Pulmonary artery endothelial cell (primary cell): ENCODE measurements around the gene SLC22A4. TPM values are rescaled to one million over a fixed set of nuclear protein-coding genes. Genes with fewer than 3 reads are reported as not detected.

Experiments
- DNase-seq: peaks from one replicate; pipeline ENCODE4 v3.0.0-alpha.2; 2011; ENCODE audit warnings: low read depth, low spot score
- total RNA-seq: library from RNA; depleted of rRNA; stranded (reverse); fragments of >200 nt; gene quantifications from 2 replicates; pipeline ENCODE4 v1.2.3, GENCODE V29; 2014

Gene SLC22A4
- total RNA-seq, 1 donor from 2014 or later = 4.4 TPM

GRCh38 chr5:132372542-132372941, 78.3 kb downstream of the SLC22A4 start:
- no peak for DNase-seq

DNA sequence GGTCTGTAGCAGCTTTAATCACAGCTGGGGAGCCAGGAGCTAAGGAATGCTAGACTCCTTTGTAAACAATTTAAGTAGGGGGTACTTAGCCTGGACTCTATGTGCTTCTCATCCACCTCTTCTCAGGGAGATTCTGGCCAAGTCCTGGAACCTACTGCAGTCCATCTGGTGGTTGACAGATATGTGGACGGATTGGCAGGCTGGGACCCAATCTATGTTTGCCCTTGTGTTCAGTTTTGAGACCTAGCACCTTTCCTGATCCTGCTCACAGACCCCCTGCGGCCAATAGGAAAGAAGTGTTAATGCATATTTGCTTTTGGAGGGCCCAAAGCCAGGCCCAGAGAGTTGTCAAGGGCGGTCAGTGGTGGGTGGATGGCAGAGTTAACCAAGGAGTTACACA, 81.8 kb downstream of the SLC22A4 start:
- no peak for DNase-seq

GRCh38 chr5:132376694-132377641, 82.8 kb downstream of the SLC22A4 start:
- DNase-seq = no peak

DNA sequence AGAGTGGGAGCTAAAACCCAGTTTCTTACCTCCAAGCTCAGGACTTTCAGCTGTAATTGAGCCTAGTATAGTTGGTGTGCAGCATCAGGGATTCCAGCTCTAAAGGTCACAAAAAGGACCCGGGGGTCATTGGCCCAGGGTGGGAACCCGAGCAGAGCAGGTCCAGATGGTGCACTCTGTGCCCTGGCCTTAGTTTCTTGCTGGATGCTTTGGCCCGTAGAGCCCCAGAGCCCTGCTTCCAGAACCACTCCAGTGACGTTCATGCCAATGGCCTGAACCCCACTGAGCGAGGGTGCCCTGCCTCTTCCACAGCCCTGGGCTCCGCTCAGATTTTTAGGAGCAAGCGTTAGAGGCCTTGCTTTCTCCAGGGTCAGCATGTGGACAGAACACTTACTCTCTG, 83.5 kb downstream of the SLC22A4 start:
- no peak for DNase-seq

- DNase-seq = no peak
Observed at GRCh38 chr5:132378580-132378979, 84.4 kb downstream of the SLC22A4 start.

- no peak for DNase-seq
Observed at GRCh38 chr5:132380047-132380446, 85.9 kb downstream of the SLC22A4 start.

DNA sequence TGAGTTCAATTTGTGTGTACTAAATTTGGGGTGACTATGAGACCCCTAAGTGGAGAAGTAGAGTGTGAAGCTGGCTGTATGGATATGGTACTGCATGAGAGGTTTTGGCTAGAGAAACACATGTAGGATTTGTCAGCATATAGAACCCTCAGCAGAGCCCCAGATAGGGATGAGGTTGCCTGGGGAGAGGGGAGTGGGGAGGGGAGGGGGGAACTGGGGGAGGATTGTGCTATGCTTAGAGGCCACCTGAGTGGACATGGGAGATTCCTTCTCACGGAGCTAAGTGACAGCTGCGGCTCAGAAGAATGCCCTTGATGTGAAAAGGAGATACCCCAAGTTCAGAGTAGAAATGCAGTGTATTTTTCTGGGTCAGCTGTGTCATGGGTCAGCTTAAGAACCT, 86.5 kb downstream of the SLC22A4 start:
- DNase-seq = no peak

- no peak for DNase-seq
Observed at GRCh38 chr5:132381614-132382013, 87.4 kb downstream of the SLC22A4 start.

DNA sequence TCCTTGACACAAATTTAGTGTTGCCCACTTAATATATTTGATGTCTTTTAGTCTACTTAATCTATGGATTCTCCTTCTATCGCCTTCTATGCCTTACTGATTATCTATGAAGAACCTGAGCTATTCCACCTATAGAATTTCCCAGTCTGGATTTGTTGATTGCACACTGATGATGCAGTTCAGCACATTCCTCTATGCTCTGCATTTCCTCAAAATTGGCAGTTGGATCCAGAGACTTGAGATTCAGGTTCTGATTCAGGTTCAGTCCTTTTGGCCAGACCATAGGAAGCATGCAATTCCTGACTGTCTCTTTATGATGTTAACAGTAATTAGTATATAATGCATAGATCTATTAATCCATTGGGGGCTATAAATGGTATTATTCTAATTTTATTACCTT, 89.1 kb downstream of the SLC22A4 start:
- DNase-seq = no peak

GRCh38 chr5:132383984-132384383, 89.8 kb downstream of the SLC22A4 start:
- DNase-seq = no peak

DNA sequence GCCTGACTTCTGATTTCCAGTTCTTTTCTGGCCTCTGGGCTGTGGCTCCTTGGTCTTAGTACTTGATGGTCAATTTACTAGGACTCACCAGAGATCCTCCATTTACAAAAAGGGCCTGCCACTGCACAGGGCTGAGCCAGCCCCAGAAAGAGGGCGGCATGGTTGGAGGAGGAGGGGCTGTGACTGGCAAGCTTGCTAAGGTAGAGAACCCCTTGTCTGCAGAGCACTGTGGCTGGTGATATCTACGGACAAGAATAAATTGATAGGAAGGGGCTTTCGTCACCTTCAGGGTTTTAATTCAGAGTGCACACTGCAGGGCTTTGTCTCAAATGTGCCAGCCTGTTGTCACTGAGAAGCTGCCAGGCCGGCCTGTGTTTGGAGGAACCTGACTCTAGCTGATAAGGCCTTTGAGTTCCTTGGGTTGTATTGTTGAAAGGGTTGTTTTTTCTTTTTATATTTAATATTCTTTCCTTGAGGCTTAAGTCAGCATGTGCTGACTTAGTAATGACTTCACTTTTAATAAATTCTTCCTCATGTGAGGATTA, 90.4 kb downstream of the SLC22A4 start:
- no peak for DNase-seq

- DNase-seq = peak; percentile 33
Observed at GRCh38 chr5:132385326-132386105, 91.3 kb downstream of the SLC22A4 start.

DNA sequence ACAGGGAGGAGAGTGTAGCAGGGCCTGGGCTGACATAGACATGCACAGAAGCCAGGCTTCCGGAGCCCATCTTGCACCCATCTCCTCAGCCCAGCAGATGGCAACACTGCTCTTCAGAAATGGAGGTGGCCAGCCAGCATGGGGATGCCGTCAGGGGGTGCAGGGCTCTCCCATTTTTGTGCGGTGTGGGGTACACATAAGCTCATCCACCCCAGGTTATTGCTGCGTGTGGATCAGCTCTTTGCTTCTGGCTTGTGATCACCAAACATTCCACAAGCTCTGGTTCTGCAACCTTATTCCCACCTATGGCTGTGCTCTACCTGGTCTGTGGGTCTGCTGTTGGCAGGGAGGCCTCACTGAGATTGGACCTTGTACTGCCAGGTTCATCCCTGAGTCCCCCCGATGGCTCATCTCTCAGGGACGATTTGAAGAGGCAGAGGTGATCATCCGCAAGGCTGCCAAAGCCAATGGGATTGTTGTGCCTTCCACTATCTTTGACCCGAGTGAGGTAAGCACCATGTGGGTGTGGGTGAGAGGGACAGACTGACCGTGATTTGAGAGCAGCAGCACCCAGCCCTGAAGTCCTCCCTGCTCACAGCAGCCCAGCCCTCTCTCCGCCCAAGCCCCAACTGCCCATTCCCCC, 92.6 kb downstream of the SLC22A4 start:
- DNase-seq = peak; percentile 51

DNA sequence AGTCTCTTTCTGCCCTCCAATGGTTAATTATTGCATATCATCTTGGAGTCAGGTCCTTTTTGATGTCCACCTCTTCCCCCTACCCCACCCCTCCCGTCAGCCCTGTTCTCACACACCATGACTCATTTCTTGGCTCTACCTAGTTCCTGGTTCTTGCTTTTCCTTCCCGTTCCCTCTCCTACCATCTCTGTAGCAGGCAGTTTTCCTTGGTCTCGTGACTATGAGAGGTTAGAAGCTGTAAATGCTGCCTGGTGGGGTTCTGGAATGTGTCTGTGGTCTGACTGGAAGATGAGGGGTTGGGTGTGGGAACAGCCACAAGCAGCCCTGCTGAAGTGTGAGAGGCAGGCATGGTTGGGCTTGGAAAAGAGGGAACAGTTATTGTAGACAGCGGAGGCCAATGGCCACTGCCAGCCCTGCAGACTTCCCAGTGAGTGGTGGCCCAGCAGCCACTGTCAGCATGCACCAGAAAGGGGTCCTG, 93.5 kb downstream of the SLC22A4 start:
- peak; percentile 91 for DNase-seq

GRCh38 chr5:132388244-132389050, 94.3 kb downstream of the SLC22A4 start:
- peak; percentile 59 for DNase-seq

DNA sequence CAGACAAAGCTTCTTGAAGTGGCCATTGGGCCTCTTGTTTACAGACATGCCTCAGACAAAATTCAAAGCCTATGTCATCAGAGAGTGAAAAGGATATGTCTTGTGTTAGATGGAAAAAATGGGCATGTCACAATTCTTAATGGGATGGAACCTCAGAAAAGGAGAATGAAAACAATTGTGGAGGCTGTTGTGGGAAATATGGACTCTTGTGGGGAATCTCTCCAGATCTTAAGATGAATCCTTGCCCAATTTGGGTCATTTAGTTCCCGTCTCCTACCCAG, 94.8 kb downstream of the SLC22A4 start:
- no peak for DNase-seq

DNA sequence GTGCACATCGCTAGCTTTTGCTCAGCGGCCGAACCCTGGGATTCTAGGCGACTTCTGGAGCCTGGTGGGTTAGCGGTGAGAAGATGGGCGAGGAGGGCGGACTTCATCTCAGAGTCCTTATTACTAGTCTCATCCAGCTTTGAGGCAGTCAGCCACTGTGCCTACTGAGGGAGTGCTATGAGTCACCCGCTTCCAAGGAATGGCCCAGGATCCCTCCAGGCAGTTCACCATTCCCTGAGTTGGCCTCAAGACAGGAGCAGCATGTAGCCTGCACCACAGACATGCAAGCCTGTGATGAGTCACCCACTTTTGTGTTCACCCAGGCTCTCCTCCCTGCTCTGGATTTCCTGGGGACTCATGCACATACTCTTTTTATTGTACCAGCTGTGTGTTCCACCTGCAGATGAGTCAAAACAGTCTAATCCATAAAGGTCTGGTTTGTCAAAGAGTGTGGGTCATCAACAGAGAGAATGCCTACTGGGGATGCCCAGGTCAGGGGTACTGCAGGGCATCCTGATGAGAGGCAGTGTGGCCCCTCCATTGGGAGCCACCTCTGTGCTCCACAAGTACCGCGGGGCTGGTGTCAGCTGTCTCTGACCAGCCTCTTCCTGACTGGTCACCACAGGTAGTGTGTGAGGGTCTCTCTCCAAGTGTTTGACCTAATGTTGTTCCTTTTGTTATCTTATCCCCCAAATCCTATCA, 95.5 kb downstream of the SLC22A4 start:
- DNase-seq = peak; percentile 81

DNA sequence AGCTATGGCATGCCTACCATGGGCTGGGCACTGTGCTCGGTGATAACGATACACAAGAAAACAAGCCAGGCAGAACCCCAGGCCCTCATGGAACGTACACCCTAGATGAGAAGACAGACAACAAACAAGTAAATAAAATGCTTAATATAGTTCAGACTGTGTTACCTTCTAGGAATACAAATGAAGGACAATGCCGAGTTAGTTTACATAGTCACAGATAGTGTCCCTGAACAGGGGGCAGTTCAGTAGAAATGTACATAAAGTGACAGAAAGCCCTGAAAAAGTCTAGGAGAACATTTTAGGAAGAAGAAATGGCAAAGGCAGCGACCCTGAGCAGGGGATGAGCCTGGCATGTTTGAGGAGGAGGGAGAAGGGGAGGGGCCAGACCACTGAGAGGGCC, 97.1 kb downstream of the SLC22A4 start:
- no peak for DNase-seq

GRCh38 chr5:132391870-132392269, 97.7 kb downstream of the SLC22A4 start:
- no peak for DNase-seq

GRCh38 chr5:132392411-132392810, 98.2 kb downstream of the SLC22A4 start:
- no peak for DNase-seq
